Measurements from ENCODE around the gene GBGT1.

GBGT1 gene

GRCh38 chr9:133124123-133124906 is 39.4 kb downstream of the GBGT1 start:
- TF ChIP-seq CTCF (IDR thresholded peaks at IDR 0.05): no peak
- no peaks in the 10 kb centered on the region for H3K36me3 Mint-ChIP-seq (ENCODE audit: low read depth)
- peaks cover 62% of the 10 kb centered on the region for H3K4me1 Mint-ChIP-seq
- no peaks in the 10 kb centered on the region for H3K9me3 Mint-ChIP-seq
- no peak overlapping the region for H3K4me3 Mint-ChIP-seq
- peak overlapping the region; percentile 0 for H3K27ac Mint-ChIP-seq
- no peak for DNase-seq
- H3K27me3 Mint-ChIP-seq (ENCODE audit: low read depth, poor library complexity): peaks cover 5% of the 10 kb centered on the region

- Mint-ChIP-seq H3K27me3 (ENCODE audit: low read depth, poor library complexity) (peaks cover 5% of the 10 kb centered on the region), H3K4me1 (peaks cover 74% of the 10 kb centered on the region), H3K4me3 (no peak overlapping the region), H3K9me3 (no peaks in the 10 kb centered on the region), H3K36me3 (ENCODE audit: low read depth) (no peaks in the 10 kb centered on the region), H3K27ac (peak overlapping the region; percentile 70)
- no peak for TF ChIP-seq CTCF (IDR thresholded peaks at IDR 0.05)
- DNase-seq: peak; percentile 41
These were observed 40.6 kb downstream of the GBGT1 start for GRCh38 chr9:133122935-133123611.

GRCh38 chr9:133122605-133122934 is 41.1 kb downstream of the GBGT1 start:
- H3K4me3 Mint-ChIP-seq: no peak overlapping the region
- H3K27me3 Mint-ChIP-seq (ENCODE audit: low read depth, poor library complexity): peaks cover 2% of the 10 kb centered on the region
- no peaks in the 10 kb centered on the region for H3K9me3 Mint-ChIP-seq
- TF ChIP-seq CTCF (IDR thresholded peaks at IDR 0.05): no peak
- peak overlapping the region; percentile 70 for H3K27ac Mint-ChIP-seq
- DNase-seq: no peak
- no peaks in the 10 kb centered on the region for H3K36me3 Mint-ChIP-seq (ENCODE audit: low read depth)
- H3K4me1 Mint-ChIP-seq: peaks cover 74% of the 10 kb centered on the region

- Mint-ChIP-seq H3K27me3 (ENCODE audit: low read depth, poor library complexity) (peaks cover 2% of the 10 kb centered on the region), H3K27ac (no peak overlapping the region), H3K4me1 (peaks cover 77% of the 10 kb centered on the region), H3K9me3 (no peaks in the 10 kb centered on the region), H3K4me3 (peak overlapping the region; percentile 54), H3K36me3 (ENCODE audit: low read depth) (no peaks in the 10 kb centered on the region)
- no peak for DNase-seq
- TF ChIP-seq CTCF (IDR thresholded peaks at IDR 0.05): no peak
These were observed 41.7 kb downstream of the GBGT1 start for GRCh38 chr9:133121915-133122550.

GRCh38 chr9:133121198-133121914 is 42.4 kb downstream of the GBGT1 start, which contains the start of gene RALGDS:
TSS of gene RALGDS (minus strand) at chr9:133121240. CDS start at chr9:133121154, 86 bp downstream.
- no peak within 1 kb of the TSS for H3K27ac Mint-ChIP-seq
- H3K4me3 Mint-ChIP-seq: peak within 1 kb of the TSS; percentile 77
- no peaks in the 10 kb centered on the region for H3K36me3 Mint-ChIP-seq (ENCODE audit: low read depth)
- H3K4me1 Mint-ChIP-seq: peaks cover 71% of the 10 kb centered on the region
- H3K27me3 Mint-ChIP-seq (ENCODE audit: low read depth, poor library complexity): peaks cover 2% of the 10 kb centered on the region
- no peak for TF ChIP-seq CTCF (IDR thresholded peaks at IDR 0.05)
- peak; percentile 95 for DNase-seq
- no peaks in the 10 kb centered on the region for H3K9me3 Mint-ChIP-seq
